Measurements from ENCODE around the gene BRD7. TPM values are rescaled to one million over a fixed set of nuclear protein-coding genes. Genes with fewer than 3 reads are reported as not detected.

The BRD7 gene
- total RNA-seq, 4 donors from 2014 or later: 29.9 to 41.2 (median 38.9) TPM

DNA sequence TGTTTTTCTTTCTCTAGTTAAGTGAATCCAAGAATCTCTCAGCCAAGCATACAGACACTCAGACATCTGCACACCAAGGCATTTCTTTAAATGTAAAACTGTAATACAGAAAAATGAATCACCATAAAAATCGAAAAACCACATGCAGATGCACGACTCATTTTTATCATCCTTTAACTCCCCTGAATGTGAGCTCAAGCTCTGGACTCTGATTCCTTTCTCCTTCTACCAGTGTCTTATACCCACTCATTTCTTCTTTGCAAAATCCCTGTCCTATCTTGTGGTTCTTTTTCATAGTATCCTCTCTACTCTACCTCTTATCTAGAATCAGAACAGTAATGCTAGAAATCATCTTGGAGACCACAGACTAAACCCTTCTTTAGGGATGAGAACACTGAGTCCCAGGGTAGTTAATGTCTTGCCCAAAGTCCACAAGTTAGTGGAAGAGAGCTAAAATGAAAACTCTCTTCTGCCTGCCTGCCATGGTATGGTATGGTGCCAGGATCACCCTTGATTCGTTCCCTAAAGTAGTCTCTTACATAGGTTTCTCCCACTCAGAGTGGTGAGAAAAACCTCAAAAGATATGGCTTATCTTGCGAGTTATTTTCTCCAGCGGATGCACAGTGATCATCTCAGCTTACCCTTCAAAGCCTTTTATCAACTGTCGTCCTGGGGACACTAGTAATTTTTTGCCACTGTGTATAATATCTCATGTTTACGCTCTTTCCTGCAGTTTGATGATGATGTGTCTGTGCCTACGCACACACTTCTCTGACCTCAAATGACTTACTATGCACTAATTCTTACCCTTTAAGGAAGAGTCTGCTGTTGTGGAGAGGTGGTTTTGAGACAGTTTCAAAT, 30.2 kb downstream of the BRD7 start:
- ATAC-seq (ENCODE audit: low FRiP score): no peak
- no peak for DNase-seq (ENCODE audit: low spot score)
- TF ChIP-seq, protein P1, sequence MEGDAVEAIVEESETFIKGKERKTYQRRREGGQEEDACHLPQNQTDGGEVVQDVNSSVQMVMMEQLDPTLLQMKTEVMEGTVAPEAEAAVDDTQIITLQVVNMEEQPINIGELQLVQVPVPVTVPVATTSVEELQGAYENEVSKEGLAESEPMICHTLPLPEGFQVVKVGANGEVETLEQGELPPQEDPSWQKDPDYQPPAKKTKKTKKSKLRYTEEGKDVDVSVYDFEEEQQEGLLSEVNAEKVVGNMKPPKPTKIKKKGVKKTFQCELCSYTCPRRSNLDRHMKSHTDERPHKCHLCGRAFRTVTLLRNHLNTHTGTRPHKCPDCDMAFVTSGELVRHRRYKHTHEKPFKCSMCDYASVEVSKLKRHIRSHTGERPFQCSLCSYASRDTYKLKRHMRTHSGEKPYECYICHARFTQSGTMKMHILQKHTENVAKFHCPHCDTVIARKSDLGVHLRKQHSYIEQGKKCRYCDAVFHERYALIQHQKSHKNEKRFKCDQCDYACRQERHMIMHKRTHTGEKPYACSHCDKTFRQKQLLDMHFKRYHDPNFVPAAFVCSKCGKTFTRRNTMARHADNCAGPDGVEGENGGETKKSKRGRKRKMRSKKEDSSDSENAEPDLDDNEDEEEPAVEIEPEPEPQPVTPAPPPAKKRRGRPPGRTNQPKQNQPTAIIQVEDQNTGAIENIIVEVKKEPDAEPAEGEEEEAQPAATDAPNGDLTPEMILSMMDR (IDR thresholded peaks at IDR 0.05): no peak

GRCh38 chr16:50336884-50337283, 31.9 kb downstream of the BRD7 start:
- ATAC-seq (ENCODE audit: low FRiP score) (no peak), DNase-seq (ENCODE audit: low spot score) (no peak)
- TF ChIP-seq, protein P1 (IDR thresholded peaks at IDR 0.05): no peak

DNA sequence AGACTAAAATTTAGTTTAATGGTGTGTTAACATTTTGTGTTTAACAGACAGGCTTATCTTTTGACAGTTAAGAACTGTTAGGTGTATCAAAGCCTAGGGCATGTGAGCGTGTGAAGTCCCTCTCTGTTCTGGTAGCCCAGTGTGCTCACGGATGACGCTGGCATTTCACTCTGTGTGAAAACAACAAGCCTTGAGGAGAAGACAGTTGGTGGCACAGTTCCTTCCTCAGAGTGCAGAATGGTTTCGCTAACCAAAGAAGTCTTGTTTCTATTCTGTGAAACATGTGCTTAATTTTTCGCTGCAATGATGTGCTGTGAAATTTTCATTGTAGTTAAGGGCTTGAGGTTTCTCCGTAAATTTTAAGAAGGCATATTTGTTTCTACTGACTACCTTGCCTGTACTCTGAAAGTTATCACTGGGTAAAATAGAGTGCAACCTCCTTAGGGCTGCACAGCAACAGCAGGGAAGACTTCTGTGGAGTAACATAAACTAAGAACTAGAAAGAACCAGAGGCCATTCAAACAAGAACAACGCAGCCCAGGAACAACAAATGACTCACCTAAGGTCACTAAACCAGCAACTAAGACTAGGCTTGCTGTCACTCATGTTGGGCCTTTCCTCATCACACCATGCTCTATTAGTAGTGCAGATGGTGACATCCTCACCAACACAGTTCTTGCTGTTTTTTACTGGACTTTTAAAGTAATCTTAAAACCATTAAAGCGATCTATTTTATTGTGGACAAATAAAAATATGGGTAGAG, 33.4 kb downstream of the BRD7 start:
- TF ChIP-seq, protein P1 (IDR thresholded peaks at IDR 0.05): no peak
- DNase-seq (ENCODE audit: low spot score) (no peak), ATAC-seq (ENCODE audit: low FRiP score) (no peak)

DNA sequence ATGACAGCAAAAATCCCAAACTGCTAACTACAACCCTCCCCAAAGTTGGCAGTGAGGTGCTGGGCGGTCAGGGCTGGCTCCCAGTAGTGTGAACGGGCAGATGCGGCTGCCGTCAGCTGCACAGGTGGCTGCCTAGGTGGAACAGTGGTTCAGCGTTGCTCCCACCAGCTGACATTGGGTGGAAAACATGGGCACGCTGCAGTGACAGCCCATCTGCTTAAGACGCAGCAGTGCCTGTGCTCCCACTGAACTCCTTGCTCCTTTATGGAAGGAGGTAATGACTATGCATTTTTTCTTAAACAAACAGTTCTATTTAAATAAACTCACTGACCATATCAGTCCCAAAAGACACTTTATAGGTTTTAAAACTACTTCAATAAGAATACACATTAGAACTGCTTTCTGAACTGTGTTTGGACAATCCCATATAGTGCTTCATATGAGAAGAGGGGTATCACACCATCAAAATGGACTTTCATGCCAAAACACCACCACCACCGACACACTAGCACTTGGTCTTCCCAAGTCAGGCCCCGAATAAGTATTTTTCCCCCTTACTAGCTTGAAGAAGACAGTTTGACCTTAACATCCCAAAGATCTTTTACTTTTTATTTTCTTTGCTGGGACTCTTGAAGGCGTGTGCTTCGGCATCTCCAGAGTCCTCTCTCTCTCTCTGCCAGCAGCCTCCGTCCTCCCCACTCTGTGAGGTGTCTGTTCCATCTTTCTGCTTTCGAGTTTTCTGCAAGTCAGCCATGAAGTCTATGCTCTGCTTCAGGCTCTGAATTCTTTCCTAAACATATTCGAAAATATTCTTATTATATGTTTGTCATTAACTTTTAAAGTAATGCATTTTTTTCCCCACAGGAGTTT, 34.4 kb downstream of the BRD7 start:
- no peak for ATAC-seq (ENCODE audit: low FRiP score)
- no peak for DNase-seq (ENCODE audit: low spot score)
- TF ChIP-seq, protein P1 (IDR thresholded peaks at IDR 0.05): no peak

DNA sequence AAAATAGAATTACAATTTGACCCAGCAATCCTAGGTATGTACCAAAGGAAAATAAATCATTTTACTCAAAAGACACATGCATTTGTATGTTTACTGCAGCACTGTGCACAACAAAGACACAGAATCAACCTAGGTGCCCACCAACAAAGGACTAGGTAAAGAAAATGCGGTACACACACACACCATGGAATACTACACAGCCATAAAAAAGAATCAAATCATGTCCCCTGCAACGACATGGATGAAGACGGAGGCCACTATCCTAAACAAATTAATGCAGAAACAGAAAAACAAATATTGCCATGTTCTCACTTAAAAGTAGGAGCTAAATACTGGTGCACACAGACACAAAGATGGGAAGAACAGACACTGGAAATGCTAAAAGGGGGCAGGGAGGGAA, 36.2 kb downstream of the BRD7 start:
- DNase-seq (ENCODE audit: low spot score): no peak
- TF ChIP-seq, protein P1 (IDR thresholded peaks at IDR 0.05): no peak
- no peak for ATAC-seq (ENCODE audit: low FRiP score)

- TF ChIP-seq, protein P1 (IDR thresholded peaks at IDR 0.05): no peak
- ATAC-seq (ENCODE audit: low FRiP score) (no peak), DNase-seq (ENCODE audit: low spot score) (no peak)
These were observed 37.2 kb downstream of the BRD7 start for GRCh38 chr16:50331570-50331969.
